CD4-positive, alpha-beta T cell (primary cell): ENCODE data around the gene TM4SF1. TPM values are rescaled to one million over a fixed set of nuclear protein-coding genes. Genes with fewer than 3 reads are reported as not detected.

ENCODE experiments used
- ATAC-seq: fragments of 200-7000 bp; cut with Tn5 transposase; one replicate; pipeline ENCODE4 v1.10.0; 2022; ENCODE audit warnings: mild to moderate bottlenecking; ENCODE audit not compliant: poor library complexity
- CTCF ChIA-PET: fragments of 350-600 bp; sonication (Branson Sonifier 250); formaldehyde crosslinking; loops from one replicate; lab custom pipeline; 2021; ENCODE audit warnings: antibody characterized with exemption, inconsistent platforms; lab: Charles Lee
- POLR2A ChIA-PET: fragments of 350-600 bp; sonication (Branson Sonifier 250); formaldehyde crosslinking; loops from one replicate; lab custom pipeline; 2021; ENCODE audit warnings: antibody characterized with exemption, inconsistent platforms; lab: Charles Lee
- DNase-seq, 14 experiments: peaks; one replicate each; pipeline ENCODE4 v3.0.0-alpha.2; 2013 to 2020; ENCODE audit warnings: mixed read lengths in 2 of 14
- H3K27ac ChIP-seq, 2 donors: one replicate each; pipeline versions ENCODE4 v1.5.1 to v1.7.0; 2013; ENCODE audit warnings: low read length in 2 of 2, low read depth in 1 of 2, mild to moderate bottlenecking in 1 of 2
- H3K27me3 ChIP-seq, 2 experiments: 1 replicate in 1 of 2; 2 replicates in 1 of 2; pipeline versions ENCODE4 v1.6.1 to v1.7.0; 2013; ENCODE audit warnings: low read length in 2 of 2, control low read depth in 1 of 2, mild to moderate bottlenecking in 1 of 2, moderate library complexity in 1 of 2; ENCODE audit not compliant: insufficient read depth in 2 of 2, control insufficient read depth in 1 of 2
- H3K36me3 ChIP-seq: one replicate; pipeline ENCODE4 v1.6.1; 2013; ENCODE audit warnings: low read length, control low read depth; ENCODE audit not compliant: insufficient read depth
- H3K4me1 ChIP-seq: one replicate; pipeline ENCODE4 v1.6.1; 2013; ENCODE audit warnings: low read length, control low read depth; ENCODE audit not compliant: insufficient read depth
- H3K4me3 ChIP-seq: one replicate; pipeline ENCODE4 v1.5.1; 2013; ENCODE audit warnings: mild to moderate bottlenecking, low read length, moderate library complexity
- H3K9me3 ChIP-seq, 2 experiments: 1 replicate in 1 of 2; 2 replicates in 1 of 2; pipeline versions ENCODE4 v1.6.1 to v1.7.0; 2013; ENCODE audit warnings: low read length in 2 of 2, mild to moderate bottlenecking in 2 of 2, control low read depth in 1 of 2, moderate library complexity in 1 of 2; ENCODE audit not compliant: control insufficient read depth in 1 of 2, insufficient read depth in 1 of 2
- H3K27ac Mint-ChIP-seq: one replicate; pipeline ENCODE4 v1.8.0; 2020; ENCODE audit warnings: mixed read lengths
- H3K27me3 Mint-ChIP-seq: one replicate; pipeline ENCODE4 v1.8.0; 2021; ENCODE audit warnings: mixed read lengths
- H3K36me3 Mint-ChIP-seq: one replicate; pipeline ENCODE4 v1.8.0; 2021; ENCODE audit warnings: low read depth, mixed read lengths
- H3K4me1 Mint-ChIP-seq: one replicate; pipeline ENCODE4 v1.8.0; 2021; ENCODE audit warnings: low read depth, mixed read lengths
- H3K4me3 Mint-ChIP-seq: one replicate; pipeline ENCODE4 v1.8.0; 2020; ENCODE audit warnings: mild to moderate bottlenecking, mixed read lengths
- H3K9me3 Mint-ChIP-seq: one replicate; pipeline ENCODE4 v1.8.0; 2020; ENCODE audit warnings: mixed read lengths
- intact Hi-C, 2 experiments: fragments of 100-400 bp; cut with DNase I in 1 of 2; cut with micrococcal nuclease in 1 of 2; formaldehyde crosslinking; loops; one replicate each; pipeline versions ENCODE4 v1.15.1 to v1.9.0; 2023 to 2025; cut with DNase I, micrococcal nuclease
- total RNA-seq, 174 experiments: library from RNA in 2 of 174; stranded (reverse) in 2 of 174; gene quantifications; one replicate each; pipeline ENCODE4 v1.2.3 and lab custom pipeline; 2021 to 2026
- TF ChIP-seq, protein P1 (sequence below): fragments of 200-600 bp; IDR thresholded peaks from one replicate; pipeline ENCODE4 v1.8.0; 2022; ENCODE audit warnings: antibody characterized with exemption, mild to moderate bottlenecking

Gene TM4SF1
- total RNA-seq, 2 experiments from 2014 or later = not detected

- no peak overlapping the region for H3K27ac ChIP-seq
- Mint-ChIP-seq H3K27ac (no peak overlapping the region), H3K4me3 (no peak overlapping the region), H3K36me3 (no peaks in the 10 kb centered on the region), H3K27me3 (peaks cover 23% of the 10 kb centered on the region), H3K9me3 (no peaks in the 10 kb centered on the region), H3K4me1 (no peaks in the 10 kb centered on the region)
- intact Hi-C loops = no loop called here
- ChIA-PET CTCF (no interaction called here), POLR2A (no interaction called here)
- no peaks in the 10 kb centered on the region for H3K4me1 ChIP-seq
- no peak for DNase-seq
- TF ChIP-seq, protein P1, sequence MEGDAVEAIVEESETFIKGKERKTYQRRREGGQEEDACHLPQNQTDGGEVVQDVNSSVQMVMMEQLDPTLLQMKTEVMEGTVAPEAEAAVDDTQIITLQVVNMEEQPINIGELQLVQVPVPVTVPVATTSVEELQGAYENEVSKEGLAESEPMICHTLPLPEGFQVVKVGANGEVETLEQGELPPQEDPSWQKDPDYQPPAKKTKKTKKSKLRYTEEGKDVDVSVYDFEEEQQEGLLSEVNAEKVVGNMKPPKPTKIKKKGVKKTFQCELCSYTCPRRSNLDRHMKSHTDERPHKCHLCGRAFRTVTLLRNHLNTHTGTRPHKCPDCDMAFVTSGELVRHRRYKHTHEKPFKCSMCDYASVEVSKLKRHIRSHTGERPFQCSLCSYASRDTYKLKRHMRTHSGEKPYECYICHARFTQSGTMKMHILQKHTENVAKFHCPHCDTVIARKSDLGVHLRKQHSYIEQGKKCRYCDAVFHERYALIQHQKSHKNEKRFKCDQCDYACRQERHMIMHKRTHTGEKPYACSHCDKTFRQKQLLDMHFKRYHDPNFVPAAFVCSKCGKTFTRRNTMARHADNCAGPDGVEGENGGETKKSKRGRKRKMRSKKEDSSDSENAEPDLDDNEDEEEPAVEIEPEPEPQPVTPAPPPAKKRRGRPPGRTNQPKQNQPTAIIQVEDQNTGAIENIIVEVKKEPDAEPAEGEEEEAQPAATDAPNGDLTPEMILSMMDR = no peak
- H3K4me3 ChIP-seq = no peak overlapping the region
- H3K9me3 ChIP-seq = no peaks in the 10 kb centered on the region
- ATAC-seq = no peak
- no peaks in the 10 kb centered on the region for H3K36me3 ChIP-seq
- peaks cover 8 to 13% of the 10 kb centered on the region in 2 experiments for H3K27me3 ChIP-seq
Measured at GRCh38 chr3:149366031-149366430, 11.4 kb downstream of the TM4SF1 start.

DNA sequence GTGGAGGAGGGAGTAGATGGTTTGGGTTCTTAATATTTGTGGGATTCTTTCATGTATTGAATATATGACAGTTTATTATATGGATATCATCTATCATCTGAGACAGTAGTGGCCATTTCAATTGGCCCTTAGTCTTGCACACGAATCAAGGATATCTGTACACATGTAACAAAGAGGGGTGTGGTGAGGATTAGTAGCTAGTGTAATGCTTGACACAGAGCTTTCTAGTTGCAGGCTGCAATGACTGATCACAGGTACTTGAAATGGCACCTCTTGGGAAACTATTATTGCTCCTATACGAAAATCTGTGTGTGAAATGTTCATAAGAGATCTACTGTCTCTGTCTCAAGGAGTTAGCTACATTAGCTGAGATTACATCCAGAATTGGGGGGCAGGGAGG, 12.8 kb downstream of the TM4SF1 start:
- TF ChIP-seq, protein P1 = no peak
- POLR2A ChIA-PET = no interaction called here
- intact Hi-C loops = no loop called here

GRCh38 chr3:149363053-149363452, 14.4 kb downstream of the TM4SF1 start:
- intact Hi-C loops = no loop called here
- Histone ChIP-seq H3K4me1 (no peaks in the 10 kb centered on the region), H3K27me3 (peaks cover 8 to 18% of the 10 kb centered on the region in 2 experiments), H3K27ac (no peak overlapping the region), H3K4me3 (no peak overlapping the region), H3K36me3 (no peaks in the 10 kb centered on the region), H3K9me3 (no peaks in the 10 kb centered on the region)
- TF ChIP-seq, protein P1 = no peak
- Mint-ChIP-seq H3K27me3 (peaks cover 29% of the 10 kb centered on the region), H3K9me3 (no peaks in the 10 kb centered on the region), H3K36me3 (no peaks in the 10 kb centered on the region), H3K4me1 (no peaks in the 10 kb centered on the region), H3K4me3 (no peak overlapping the region), H3K27ac (no peak overlapping the region)
- DNase-seq (no peak), ATAC-seq (no peak)
- ChIA-PET CTCF (no interaction called here), POLR2A (no interaction called here)

More for the DNA sequence above, 12.8 kb downstream of the TM4SF1 start:
- DNase-seq (no peak), ATAC-seq (no peak)
- no peak overlapping the region for H3K4me3 ChIP-seq
- H3K9me3 Mint-ChIP-seq = no peaks in the 10 kb centered on the region
- H3K4me1 Mint-ChIP-seq = no peaks in the 10 kb centered on the region
- CTCF ChIA-PET = no interaction called here
- H3K4me1 ChIP-seq = no peaks in the 10 kb centered on the region
- no peak overlapping the region for H3K27ac Mint-ChIP-seq
- H3K27me3 ChIP-seq = peaks cover 8 to 14% of the 10 kb centered on the region in 2 experiments
- no peak overlapping the region for H3K27ac ChIP-seq
- peaks cover 23% of the 10 kb centered on the region for H3K27me3 Mint-ChIP-seq
- H3K36me3 Mint-ChIP-seq = no peaks in the 10 kb centered on the region
- H3K9me3 ChIP-seq = no peaks in the 10 kb centered on the region
- H3K4me3 Mint-ChIP-seq = no peak overlapping the region
- no peaks in the 10 kb centered on the region for H3K36me3 ChIP-seq
